Large intestine (tissue), 3 donors: ENCODE data around the gene INTS6. TPM values are rescaled to one million over a fixed set of nuclear protein-coding genes. Genes with fewer than 3 reads are reported as not detected.

Experiments used
- DNase-seq, 2 donors: peaks; one replicate each; pipeline versions ENCODE4 v3.0.0 to v3.0.0-alpha.2; 2013
- H3K27ac ChIP-seq: one replicate; pipeline ENCODE4 v1.5.1; 2013; ENCODE audit warnings: low read length
- H3K27me3 ChIP-seq: 2 replicates; pipeline ENCODE4 v1.6.1; 2013; ENCODE audit warnings: low read length; ENCODE audit not compliant: control insufficient read depth, insufficient read depth
- H3K36me3 ChIP-seq: 2 replicates; pipeline ENCODE4 v1.6.1; 2013; ENCODE audit warnings: low read length; ENCODE audit not compliant: control insufficient read depth, insufficient read depth
- H3K4me1 ChIP-seq: one replicate; pipeline ENCODE4 v1.6.1; 2013; ENCODE audit warnings: low read length; ENCODE audit not compliant: control insufficient read depth, insufficient read depth
- H3K4me3 ChIP-seq: one replicate; pipeline ENCODE4 v1.5.1; 2013; ENCODE audit warnings: low read length
- H3K9me3 ChIP-seq: one replicate; pipeline ENCODE4 v1.6.1; 2013; ENCODE audit warnings: mild to moderate bottlenecking, low read depth, low read length, moderate library complexity; ENCODE audit not compliant: control insufficient read depth
- WGBS: methylation state at CpG from one replicate; pipeline ENCODE4 v1.1.5; 2013; ENCODE audit warnings: low lambda C conversion rate; ENCODE audit not compliant: insufficient coverage; 5-methylcytosine and 5-hydroxymethylcytosine counted together
- polyA plus RNA-seq: library from polyadenylated mRNA; unstranded; fragments of 120-200 nt; gene quantifications from one replicate; pipeline ENCODE4 v1.2.1, GENCODE V29; 2013

INTS6 gene
- polyA plus RNA-seq, 1 donor: 24.4 TPM

GRCh38 chr13:51370116-51370515 is 82.7 kb downstream of the INTS6 start:
- Histone ChIP-seq H3K4me1 (no peaks in the 10 kb centered on the region), H3K4me3 (no peak overlapping the region), H3K27me3 (no peaks in the 10 kb centered on the region), H3K36me3 (peaks cover 51% of the 10 kb centered on the region), H3K9me3 (no peaks in the 10 kb centered on the region), H3K27ac (peak overlapping the region; percentile 2)
- peak in 1 of 2 donors; percentile 31 for DNase-seq
- no CpG with 5 or more reads among the region's 2 CpGs for WGBS

GRCh38 chr13:51364404-51365008 is 88.3 kb downstream of the INTS6 start:
- peaks cover 31% of the 10 kb centered on the region for H3K36me3 ChIP-seq
- no peaks in the 10 kb centered on the region for H3K27me3 ChIP-seq
- WGBS: no CpG with 5 or more reads among the region's 3 CpGs
- H3K4me3 ChIP-seq: no peak overlapping the region
- H3K4me1 ChIP-seq: peaks cover 6% of the 10 kb centered on the region
- no peaks in the 10 kb centered on the region for H3K9me3 ChIP-seq
- DNase-seq: no peak
- no peak overlapping the region for H3K27ac ChIP-seq

- Histone ChIP-seq H3K27me3 (no peaks in the 10 kb centered on the region), H3K4me3 (no peak overlapping the region), H3K27ac (no peak overlapping the region), H3K9me3 (no peaks in the 10 kb centered on the region), H3K36me3 (peaks cover 26% of the 10 kb centered on the region), H3K4me1 (peaks cover 7% of the 10 kb centered on the region)
- DNase-seq: no peak
Measured at GRCh38 chr13:51363625-51364024, 89.2 kb downstream of the INTS6 start.

GRCh38 chr13:51361106-51361505 is 91.7 kb downstream of the INTS6 start:
- H3K4me3 ChIP-seq: no peak overlapping the region
- peaks cover 12% of the 10 kb centered on the region for H3K36me3 ChIP-seq
- no peaks in the 10 kb centered on the region for H3K27me3 ChIP-seq
- DNase-seq: no peak
- H3K9me3 ChIP-seq: no peaks in the 10 kb centered on the region
- peaks cover 7% of the 10 kb centered on the region for H3K4me1 ChIP-seq
- no peak overlapping the region for H3K27ac ChIP-seq

- Histone ChIP-seq H3K27ac (peak overlapping the region; percentile 17), H3K9me3 (no peaks in the 10 kb centered on the region), H3K4me1 (peaks cover 7% of the 10 kb centered on the region), H3K27me3 (no peaks in the 10 kb centered on the region), H3K36me3 (peaks cover 9% of the 10 kb centered on the region), H3K4me3 (no peak overlapping the region)
- WGBS: no CpG with 5 or more reads among the region's 1 CpG
- DNase-seq: peak in 1 of 2 donors; percentile 41
Measured at GRCh38 chr13:51360489-51360888, 92.3 kb downstream of the INTS6 start.

- no peaks in the 10 kb centered on the region for H3K9me3 ChIP-seq
- H3K36me3 ChIP-seq: peaks cover 4% of the 10 kb centered on the region
- no peak overlapping the region for H3K4me3 ChIP-seq
- H3K4me1 ChIP-seq: peaks cover 7% of the 10 kb centered on the region
- WGBS: no CpG with 5 or more reads among the region's 1 CpG
- H3K27me3 ChIP-seq: no peaks in the 10 kb centered on the region
- DNase-seq: peak; percentile 19 to 44
- peak overlapping the region; percentile 17 for H3K27ac ChIP-seq
Measured at GRCh38 chr13:51359352-51359751, 93.5 kb downstream of the INTS6 start.

GRCh38 chr13:51357928-51358595 is 94.8 kb downstream of the INTS6 start:
- WGBS: 80% methylated on average over 1 of the region's 5 CpGs
- no peaks in the 10 kb centered on the region for H3K9me3 ChIP-seq
- no peak for DNase-seq
- H3K27me3 ChIP-seq: no peaks in the 10 kb centered on the region
- peaks cover 7% of the 10 kb centered on the region for H3K4me1 ChIP-seq
- H3K27ac ChIP-seq: no peak overlapping the region
- peaks cover 2% of the 10 kb centered on the region for H3K36me3 ChIP-seq
- H3K4me3 ChIP-seq: no peak overlapping the region

GRCh38 chr13:51355217-51355616 is 97.6 kb downstream of the INTS6 start:
- H3K4me3 ChIP-seq: no peak overlapping the region
- no peak overlapping the region for H3K27ac ChIP-seq
- H3K27me3 ChIP-seq: no peaks in the 10 kb centered on the region
- H3K4me1 ChIP-seq: peaks cover 7% of the 10 kb centered on the region
- DNase-seq: no peak
- no peaks in the 10 kb centered on the region for H3K36me3 ChIP-seq
- H3K9me3 ChIP-seq: no peaks in the 10 kb centered on the region
- no CpG with 5 or more reads among the region's 2 CpGs for WGBS

GRCh38 chr13:51349016-51349415 is 103.8 kb downstream of the INTS6 start:
- H3K27ac ChIP-seq: no peak overlapping the region
- no peaks in the 10 kb centered on the region for H3K4me1 ChIP-seq
- no peaks in the 10 kb centered on the region for H3K36me3 ChIP-seq
- H3K4me3 ChIP-seq: no peak overlapping the region
- no peaks in the 10 kb centered on the region for H3K9me3 ChIP-seq
- H3K27me3 ChIP-seq: no peaks in the 10 kb centered on the region
- DNase-seq: no peak

- no peaks in the 10 kb centered on the region for H3K9me3 ChIP-seq
- 80% methylated on average over 1 of the region's 10 CpGs for WGBS
Measured at GRCh38 chr13:51348069-51348967, 104.5 kb downstream of the INTS6 start.

More at GRCh38 chr13:51348069-51348967, 104.5 kb downstream of the INTS6 start:
- H3K27ac ChIP-seq: no peak overlapping the region
- no peak for DNase-seq
- no peaks in the 10 kb centered on the region for H3K4me1 ChIP-seq
- H3K27me3 ChIP-seq: no peaks in the 10 kb centered on the region
- H3K36me3 ChIP-seq: no peaks in the 10 kb centered on the region
- no peak overlapping the region for H3K4me3 ChIP-seq
